Natural killer cell treated with Interleukin-12 subunit alpha and Interleukin-12 subunit beta and Interleukin-15 and Interleukin-18, amount 100 ng/mL, for 72 hours (primary cell): ENCODE measurements around the gene OR10H5. TPM values are rescaled to one million over a fixed set of nuclear protein-coding genes. Genes with fewer than 3 reads are reported as not detected.
"Not testable (repeated sequence)": the region's sequence is repeated elsewhere in the genome, so short reads cannot be mapped to it uniquely, and the experiment has no call there.

ENCODE experiments used
- ATAC-seq, 2 donors: fragments of 150-1000 bp; cut with Tn5 transposase in 1 of 2; sonication (Bioruptor Pico), chemical (Tn5 transposase) in 1 of 2; 2 replicates each; pipeline ENCODE4 v1.10.0; 2021
- DNase-seq: peaks from one replicate; pipeline ENCODE4 v3.0.0; 2022; ENCODE audit warnings: low spot score
- H3K27ac Mint-ChIP-seq, 2 donors: 1 replicate in 1 of 2; 2 replicates in 1 of 2; pipeline ENCODE4 v1.8.0; 2022; ENCODE audit warnings: mixed read lengths in 2 of 2, mild to moderate bottlenecking in 1 of 2, moderate library complexity in 1 of 2
- H3K27me3 Mint-ChIP-seq, 2 donors: 1 replicate in 1 of 2; 2 replicates in 1 of 2; pipeline ENCODE4 v1.8.0; 2022; ENCODE audit warnings: mixed read lengths in 2 of 2
- H3K36me3 Mint-ChIP-seq: one replicate; pipeline ENCODE4 v1.8.0; 2022; ENCODE audit warnings: mixed read lengths
- H3K4me1 Mint-ChIP-seq, 2 donors: 1 replicate in 1 of 2; 2 replicates in 1 of 2; pipeline ENCODE4 v1.8.0; 2022; ENCODE audit warnings: low read depth in 2 of 2, mixed read lengths in 2 of 2, mild to moderate bottlenecking in 1 of 2
- H3K4me3 Mint-ChIP-seq: one replicate; pipeline ENCODE4 v1.8.0; 2022; ENCODE audit warnings: mixed read lengths
- H3K9me3 Mint-ChIP-seq: 2 replicates; pipeline ENCODE4 v1.8.0; 2022; ENCODE audit warnings: mixed read lengths
- total RNA-seq, 2 donors: library from RNA; stranded (reverse); gene quantifications; one replicate each; pipeline ENCODE4 v1.2.3, GENCODE V29; 2022

The OR10H5 gene
- total RNA-seq, 2 donors from 2014 or later = not detected

DNA sequence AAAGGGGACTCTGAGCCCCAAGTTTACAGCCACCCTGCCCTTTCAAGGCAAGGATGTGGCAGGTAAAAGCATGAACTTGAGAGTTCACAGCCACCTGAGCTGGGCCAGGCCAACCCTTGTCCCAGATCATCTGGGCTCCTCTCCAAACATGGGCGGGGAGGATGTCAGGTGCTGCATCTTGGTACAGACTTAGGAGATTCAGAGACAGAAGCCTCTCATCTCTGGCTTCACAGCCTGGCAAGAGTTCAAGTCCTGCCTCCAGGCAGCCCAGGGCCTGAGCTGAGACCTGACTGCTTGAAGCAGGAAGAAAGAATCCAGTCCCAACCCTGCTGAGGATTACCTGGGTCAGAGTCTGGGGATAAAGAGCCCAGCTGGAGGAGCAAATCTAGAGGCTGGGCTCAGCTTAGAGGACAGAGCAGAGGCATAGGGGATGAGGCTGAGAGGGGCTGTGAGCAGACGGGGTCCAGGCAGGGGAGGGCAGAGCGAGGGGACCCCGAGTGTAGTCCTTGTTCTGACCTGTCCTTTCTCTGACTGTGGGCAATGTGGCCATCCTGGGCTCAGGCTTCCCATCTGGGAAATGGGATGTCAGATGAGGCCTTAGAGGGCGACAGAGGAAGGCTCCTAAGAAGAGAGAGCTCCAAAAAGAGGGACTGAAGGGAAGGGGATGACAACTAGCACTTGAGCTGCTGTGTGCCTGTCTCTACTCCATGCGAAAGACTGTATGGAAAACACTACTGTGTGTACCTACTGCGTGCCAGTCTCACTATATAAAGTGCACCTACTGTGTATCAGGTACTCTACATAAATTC, 6.6 kb upstream of the OR10H5 start:
- Mint-ChIP-seq H3K9me3 (no peaks in the 10 kb centered on the region), H3K36me3 (no peaks in the 10 kb centered on the region), H3K4me1 (no peaks in the 10 kb centered on the region), H3K27ac (no peak overlapping the region), H3K4me3 (no peak overlapping the region), H3K27me3 (peaks cover 12 to 21% of the 10 kb centered on the region in 2 donors)
- DNase-seq = no peak
- ATAC-seq = no peak

DNA sequence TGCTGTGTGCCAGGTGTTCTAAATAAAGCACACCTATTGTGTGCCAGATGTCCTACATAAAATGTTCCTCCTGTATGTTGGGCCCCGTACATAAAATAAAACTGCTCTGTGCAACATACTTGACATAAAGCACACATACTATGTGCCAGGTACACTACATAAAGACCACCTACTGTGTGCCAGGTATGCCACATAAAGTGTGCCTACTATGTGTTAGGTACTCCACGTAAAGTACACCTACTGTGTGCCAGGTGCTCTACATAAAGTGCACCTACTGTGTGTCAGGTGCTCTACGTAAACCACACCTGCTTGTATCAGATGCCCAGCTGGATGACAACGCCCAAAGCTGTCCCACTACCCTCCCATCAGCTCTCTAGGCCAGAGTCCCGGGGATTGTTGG, 5.8 kb upstream of the OR10H5 start:
- H3K4me1 Mint-ChIP-seq = no peaks in the 10 kb centered on the region
- DNase-seq = no peak
- H3K4me3 Mint-ChIP-seq = no peak overlapping the region
- no peaks in the 10 kb centered on the region for H3K36me3 Mint-ChIP-seq
- no peaks in the 10 kb centered on the region for H3K9me3 Mint-ChIP-seq
- no peak for ATAC-seq
- H3K27me3 Mint-ChIP-seq = peaks cover 9 to 13% of the 10 kb centered on the region in 2 donors
- H3K27ac Mint-ChIP-seq = no peak overlapping the region

DNA sequence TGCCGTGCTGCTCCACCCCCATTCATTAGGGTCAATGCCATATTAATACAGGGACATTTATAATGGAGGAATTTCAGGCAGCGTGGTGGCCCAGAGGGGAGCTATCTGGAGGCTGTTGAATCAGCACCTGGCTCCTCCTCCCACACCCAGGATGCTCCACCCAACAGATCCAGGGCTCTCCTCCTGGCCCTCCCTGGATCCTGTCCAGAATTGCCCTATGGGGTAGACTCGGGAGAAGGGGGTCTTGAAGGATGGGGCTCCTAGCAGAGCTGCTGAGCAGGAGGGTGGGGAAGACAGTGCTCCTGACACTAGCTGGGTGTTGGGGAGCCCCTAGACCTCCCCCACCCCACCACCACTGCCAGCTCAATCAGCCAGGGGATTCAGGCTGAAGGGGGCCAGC, 5.2 kb upstream of the OR10H5 start:
- H3K4me3 Mint-ChIP-seq = no peak overlapping the region
- H3K9me3 Mint-ChIP-seq = no peaks in the 10 kb centered on the region
- DNase-seq (no peak), ATAC-seq (no peak)
- H3K4me1 Mint-ChIP-seq = peaks cover 0 to 3% of the 10 kb centered on the region in 2 donors
- H3K27me3 Mint-ChIP-seq = peaks cover 11 to 13% of the 10 kb centered on the region in 2 donors
- no peak overlapping the region for H3K27ac Mint-ChIP-seq
- H3K36me3 Mint-ChIP-seq = no peaks in the 10 kb centered on the region

DNA sequence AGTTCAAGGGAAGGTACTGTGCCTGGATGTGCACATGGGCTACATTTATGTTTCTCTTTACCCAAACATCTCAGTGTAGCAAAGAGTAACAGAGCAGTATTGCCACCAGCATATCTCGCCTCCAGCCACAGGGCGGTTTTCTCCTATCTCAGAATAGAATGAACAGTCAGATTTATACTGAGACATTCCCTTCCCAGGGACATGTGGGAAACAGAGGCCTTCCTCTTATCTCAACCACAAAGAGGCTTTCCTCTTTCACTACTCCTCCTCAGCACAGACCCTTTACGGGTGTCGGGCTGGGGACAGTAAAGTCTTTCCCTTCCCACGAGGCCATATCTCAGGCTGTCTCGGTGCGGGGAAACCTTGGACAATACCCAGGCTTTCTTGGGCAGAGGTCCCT, 4.6 kb upstream of the OR10H5 start:
- H3K4me3 Mint-ChIP-seq, ATAC-seq, H3K36me3 Mint-ChIP-seq, H3K9me3 Mint-ChIP-seq, H3K4me1 Mint-ChIP-seq, H3K27ac Mint-ChIP-seq, DNase-seq: not testable (repeated sequence)
- H3K27me3 Mint-ChIP-seq = peaks cover 13 to 14% of the 10 kb centered on the region in 2 donors

DNA sequence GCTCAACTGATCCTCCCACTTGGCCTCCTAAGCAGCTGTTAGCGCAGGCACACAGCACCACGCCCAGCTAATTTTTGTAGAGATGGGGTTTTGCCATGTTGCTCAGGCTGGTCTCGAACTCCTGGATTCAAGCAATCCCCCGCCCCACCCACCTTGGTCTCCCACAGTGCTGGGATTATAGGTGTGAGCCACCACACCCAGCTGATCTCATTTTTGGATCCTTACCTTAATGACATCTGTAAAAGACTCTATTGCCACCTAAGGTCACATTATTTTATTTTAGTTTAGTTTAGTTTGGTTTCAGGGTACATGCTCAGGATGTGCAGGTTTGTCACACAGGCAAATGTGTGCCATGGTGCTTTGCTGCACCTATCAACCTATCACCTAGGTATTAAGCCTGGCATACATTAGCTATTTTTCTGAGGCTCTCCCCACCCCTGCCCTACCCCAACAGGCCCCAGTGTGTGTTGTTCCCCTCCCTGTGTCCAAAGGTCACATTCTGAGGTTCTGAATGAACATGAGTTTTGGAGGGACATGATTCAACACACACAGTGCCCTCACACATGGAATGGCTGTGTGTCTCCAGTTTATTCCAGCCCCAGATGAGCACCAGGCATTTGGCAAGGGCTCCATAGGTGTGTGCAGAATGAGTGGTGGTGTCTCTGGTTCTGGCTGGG, 1.3 kb downstream of the OR10H5 start:
- Mint-ChIP-seq H3K4me3 (no peak overlapping the region), H3K27me3 (peaks cover 26 to 34% of the 10 kb centered on the region in 2 donors), H3K27ac (no peak overlapping the region), H3K36me3 (no peaks in the 10 kb centered on the region), H3K9me3 (no peaks in the 10 kb centered on the region), H3K4me1 (peaks cover 0 to 6% of the 10 kb centered on the region in 2 donors)
- DNase-seq = no peak
- ATAC-seq = no peak

DNA sequence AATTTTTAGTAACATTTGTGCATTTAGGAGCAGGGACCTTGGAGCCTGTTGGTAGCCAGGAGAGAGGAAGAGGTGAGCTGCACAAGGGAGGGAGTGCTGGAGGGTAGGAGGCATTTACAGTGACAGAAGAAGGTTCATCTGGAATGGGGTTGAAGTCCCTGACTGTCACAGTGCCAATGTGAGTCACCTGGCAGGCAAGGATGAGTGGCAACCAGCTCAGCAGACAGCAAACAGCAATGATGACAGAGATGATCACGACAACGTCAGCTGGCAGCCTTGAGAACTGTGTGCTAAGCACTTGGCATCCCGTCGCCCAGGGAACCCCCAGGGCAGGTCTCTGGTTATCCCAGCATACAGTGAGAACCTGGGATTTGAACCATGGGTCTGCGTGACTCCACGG, 2.6 kb downstream of the OR10H5 start:
- no peak for ATAC-seq
- DNase-seq = no peak
- Mint-ChIP-seq H3K9me3 (no peaks in the 10 kb centered on the region), H3K27me3 (peaks cover 23 to 38% of the 10 kb centered on the region in 2 donors), H3K27ac (no peak overlapping the region), H3K4me1 (peaks cover 0 to 6% of the 10 kb centered on the region in 2 donors), H3K4me3 (no peak overlapping the region), H3K36me3 (no peaks in the 10 kb centered on the region)

DNA sequence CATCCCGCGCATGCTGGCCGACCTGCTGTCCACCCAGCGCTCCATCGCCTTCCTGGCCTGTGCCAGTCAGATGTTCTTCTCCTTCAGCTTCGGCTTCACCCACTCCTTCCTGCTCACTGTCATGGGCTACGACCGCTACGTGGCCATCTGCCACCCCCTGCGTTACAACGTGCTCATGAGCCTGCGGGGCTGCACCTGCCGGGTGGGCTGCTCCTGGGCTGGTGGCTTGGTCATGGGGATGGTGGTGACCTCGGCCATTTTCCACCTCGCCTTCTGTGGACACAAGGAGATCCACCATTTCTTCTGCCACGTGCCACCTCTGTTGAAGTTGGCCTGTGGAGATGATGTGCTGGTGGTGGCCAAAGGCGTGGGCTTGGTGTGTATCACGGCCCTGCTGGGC, 6.8 kb downstream of the OR10H5 start:
- peaks cover 24 to 34% of the 10 kb centered on the region in 2 donors for H3K27me3 Mint-ChIP-seq
- H3K4me1 Mint-ChIP-seq, ATAC-seq, H3K4me3 Mint-ChIP-seq, H3K27ac Mint-ChIP-seq, DNase-seq, H3K9me3 Mint-ChIP-seq, H3K36me3 Mint-ChIP-seq: not testable (repeated sequence)

DNA sequence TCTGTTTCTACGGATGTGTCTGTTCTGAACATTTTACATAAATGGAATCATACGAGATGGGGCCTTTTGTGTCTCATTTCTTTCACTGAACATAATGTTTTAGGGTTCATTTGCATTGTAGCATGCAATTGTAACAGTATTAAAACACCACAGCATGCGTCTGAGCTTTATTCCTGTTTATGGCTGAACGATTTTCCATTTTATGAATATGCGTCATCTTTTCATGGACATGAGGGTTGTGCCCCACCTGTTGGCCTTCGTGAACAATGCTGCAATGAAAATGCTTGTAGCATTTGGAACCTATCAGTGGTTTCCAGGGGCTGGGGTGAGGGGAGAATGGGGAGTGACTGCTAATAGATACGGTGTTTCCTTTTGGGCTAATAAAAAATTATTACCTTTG, 22.9 kb downstream of the OR10H5 start:
- ATAC-seq (no peak), DNase-seq (no peak)
- Mint-ChIP-seq H3K36me3 (no peaks in the 10 kb centered on the region), H3K4me1 (peaks cover 0 to 16% of the 10 kb centered on the region in 2 donors), H3K27me3 (peaks cover 34 to 38% of the 10 kb centered on the region in 2 donors), H3K4me3 (no peak overlapping the region), H3K9me3 (no peaks in the 10 kb centered on the region), H3K27ac (no peak overlapping the region)

DNA sequence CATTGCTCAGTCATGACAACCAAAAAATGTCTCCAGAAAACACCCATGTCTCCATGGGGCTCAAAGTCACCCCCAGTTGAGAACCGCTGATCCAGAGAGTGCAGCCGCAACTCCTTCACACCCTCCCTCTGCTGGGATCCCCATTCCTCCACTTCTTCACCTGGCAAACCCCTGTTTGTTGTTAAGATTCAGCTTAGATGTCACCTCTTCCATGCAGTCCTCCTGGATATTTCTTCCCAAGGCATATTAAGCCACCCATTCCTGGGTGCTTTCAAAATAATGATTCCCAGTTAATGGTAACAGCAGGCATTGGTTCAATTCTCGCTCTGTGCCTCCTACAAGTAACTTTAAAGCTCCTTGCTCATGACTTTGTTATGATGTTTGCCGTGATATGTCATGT, 24.0 kb downstream of the OR10H5 start:
- H3K4me1 Mint-ChIP-seq = peaks cover 0 to 16% of the 10 kb centered on the region in 2 donors
- H3K27ac Mint-ChIP-seq = no peak overlapping the region
- no peak overlapping the region for H3K4me3 Mint-ChIP-seq
- peaks cover 34 to 38% of the 10 kb centered on the region in 2 donors for H3K27me3 Mint-ChIP-seq
- no peak for DNase-seq
- ATAC-seq = no peak
- H3K9me3 Mint-ChIP-seq = no peaks in the 10 kb centered on the region
- H3K36me3 Mint-ChIP-seq = no peaks in the 10 kb centered on the region

DNA sequence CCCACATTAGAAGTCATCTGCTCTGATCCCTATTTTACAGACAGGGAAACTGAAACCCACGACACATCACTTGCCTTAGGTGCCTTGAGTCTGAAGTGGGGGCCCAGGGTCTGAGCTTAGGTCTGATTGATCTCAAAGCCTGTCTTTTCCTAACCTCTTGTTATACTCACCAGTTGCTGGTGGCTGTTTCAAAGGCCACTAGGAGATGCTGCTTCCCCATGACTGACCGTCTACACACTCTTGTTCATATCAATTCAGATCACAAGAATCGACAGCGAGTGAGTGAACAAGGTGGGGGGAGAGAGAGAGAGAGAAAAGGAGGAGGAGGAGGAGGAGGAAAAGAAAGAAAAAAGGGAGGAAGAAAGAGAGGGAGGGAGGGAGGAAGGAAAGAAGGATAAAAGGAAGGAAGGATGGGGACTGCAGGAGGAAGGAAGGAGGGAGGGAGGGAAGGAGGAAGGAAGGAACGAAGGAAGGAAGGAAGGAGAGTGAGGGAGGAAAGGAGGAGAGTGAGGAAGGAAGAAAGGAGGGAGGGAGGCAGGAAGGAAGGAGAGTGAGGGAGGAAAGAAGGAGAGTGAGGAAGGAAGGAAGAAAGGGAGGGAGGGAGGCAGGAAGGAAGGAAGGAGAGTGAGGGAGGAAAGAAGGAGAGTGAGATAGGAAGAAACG, 24.7 kb downstream of the OR10H5 start:
- ATAC-seq = no peak
- H3K27ac Mint-ChIP-seq = no peak overlapping the region
- peaks cover 28 to 34% of the 10 kb centered on the region in 2 donors for H3K27me3 Mint-ChIP-seq
- H3K4me1 Mint-ChIP-seq = peaks cover 0 to 16% of the 10 kb centered on the region in 2 donors
- H3K36me3 Mint-ChIP-seq = no peaks in the 10 kb centered on the region
- DNase-seq = no peak
- no peaks in the 10 kb centered on the region for H3K9me3 Mint-ChIP-seq
- H3K4me3 Mint-ChIP-seq = peak overlapping the region; percentile 43

DNA sequence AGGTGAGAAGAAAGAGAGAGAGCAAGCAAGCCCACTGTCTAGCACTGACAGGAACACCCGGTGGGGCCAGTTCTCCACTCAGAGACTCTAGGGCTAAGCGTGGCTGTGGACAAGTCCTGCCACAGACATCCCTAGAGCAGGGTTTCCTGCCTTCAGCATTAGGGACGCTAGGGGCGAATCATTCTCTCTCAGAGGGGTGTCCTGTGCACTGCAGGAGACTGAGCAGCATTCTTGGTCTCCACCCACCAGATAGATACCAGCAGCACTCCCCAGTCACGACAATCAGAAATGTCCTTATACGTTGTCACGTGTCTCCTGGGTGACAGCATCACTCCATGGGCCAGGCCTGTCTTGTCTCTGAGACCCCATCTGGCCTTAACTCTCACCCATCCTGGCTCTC, 26.5 kb downstream of the OR10H5 start:
- Mint-ChIP-seq H3K9me3 (no peaks in the 10 kb centered on the region), H3K36me3 (no peaks in the 10 kb centered on the region), H3K4me1 (peaks cover 0 to 16% of the 10 kb centered on the region in 2 donors), H3K27ac (no peak overlapping the region), H3K27me3 (peaks cover 18 to 35% of the 10 kb centered on the region in 2 donors), H3K4me3 (no peak overlapping the region)
- ATAC-seq = peak in 1 of 2 donors; percentile 24
- DNase-seq = no peak

DNA sequence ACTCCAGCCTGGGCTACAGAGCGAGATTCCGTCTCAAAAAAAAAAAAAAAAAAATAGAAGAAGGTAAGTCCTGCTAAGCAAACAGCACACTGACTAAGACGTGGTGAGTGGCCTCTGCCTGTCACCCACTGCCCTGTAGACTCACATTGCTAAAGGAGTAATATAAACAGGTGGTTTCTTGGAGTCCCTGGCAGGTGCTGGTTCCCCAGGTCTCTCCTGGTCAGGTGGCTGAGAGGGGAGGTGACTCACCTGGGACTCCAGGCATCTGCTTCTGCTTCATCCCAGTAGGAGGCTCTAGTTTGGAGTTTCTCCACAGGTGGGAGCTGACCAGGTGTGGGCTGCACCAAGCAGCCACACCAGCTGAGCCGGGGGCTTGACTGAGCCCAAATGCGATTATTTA, 27.8 kb downstream of the OR10H5 start, which contains the start of gene OR10H1:
Gene OR10H1, minus strand, starts transcription at position 359 of the 400 bp plus-strand sequence. CDS start 7,627 bp downstream, outside the sequence.
- H3K27ac Mint-ChIP-seq = no peak within 1 kb of the TSS
- no peak within 1 kb of the TSS for H3K4me3 Mint-ChIP-seq
- no peaks in the 10 kb centered on the region for H3K9me3 Mint-ChIP-seq
- H3K27me3 Mint-ChIP-seq = peaks cover 18 to 36% of the 10 kb centered on the region in 2 donors
- H3K4me1 Mint-ChIP-seq = peaks cover 0 to 16% of the 10 kb centered on the region in 2 donors
- no peak for ATAC-seq
- no peak for DNase-seq
- H3K36me3 Mint-ChIP-seq = no peaks in the 10 kb centered on the region

DNA sequence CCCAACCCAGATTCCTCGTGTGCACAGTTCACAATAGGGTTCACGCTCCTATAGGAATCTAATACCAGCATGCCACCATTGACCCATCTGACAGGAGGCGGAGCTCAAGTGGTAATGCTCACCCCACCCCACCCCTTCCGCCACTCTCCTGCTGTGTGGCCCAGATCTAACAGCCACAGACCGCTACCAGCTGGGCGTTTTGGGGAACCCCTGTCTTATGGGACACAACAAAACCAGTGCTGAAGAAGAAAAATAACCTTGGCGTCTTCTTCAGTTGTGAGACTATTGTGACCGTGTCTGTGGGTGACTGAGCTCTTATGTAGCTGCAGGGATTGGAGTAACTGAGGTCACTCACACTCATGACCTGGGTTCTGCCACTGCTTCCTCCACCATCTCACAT, 33.2 kb downstream of the OR10H5 start:
- H3K27me3 Mint-ChIP-seq = peaks cover 0 to 9% of the 10 kb centered on the region in 2 donors
- ATAC-seq = peak; percentile 58 to 67
- H3K4me3 Mint-ChIP-seq = no peak overlapping the region
- no peaks in the 10 kb centered on the region for H3K9me3 Mint-ChIP-seq
- H3K4me1 Mint-ChIP-seq = no peaks in the 10 kb centered on the region
- H3K36me3 Mint-ChIP-seq = no peaks in the 10 kb centered on the region
- no peak for DNase-seq
- H3K27ac Mint-ChIP-seq = no peak overlapping the region

DNA sequence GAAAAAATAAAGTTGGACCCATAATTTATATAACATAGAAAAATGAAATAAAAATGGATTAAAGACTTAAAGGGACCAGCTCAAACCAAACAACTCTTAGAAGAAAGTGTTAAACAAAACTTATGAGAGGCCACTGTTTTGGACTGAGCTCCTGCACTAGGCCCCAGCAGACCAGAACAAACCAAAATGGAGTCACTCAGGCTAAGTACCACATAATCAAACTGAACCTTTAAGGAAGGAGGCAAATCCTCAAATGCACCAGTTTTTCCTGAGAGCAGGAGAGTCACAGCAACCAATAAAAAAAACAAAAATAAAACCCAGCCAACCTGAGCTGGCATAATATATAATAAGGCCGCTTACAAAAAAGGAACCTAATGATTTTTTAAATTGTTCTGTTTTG, 38.3 kb downstream of the OR10H5 start:
- H3K27ac Mint-ChIP-seq = no peak overlapping the region

More for the DNA sequence above, 38.3 kb downstream of the OR10H5 start:
- no peaks in the 10 kb centered on the region for H3K36me3 Mint-ChIP-seq
- no peaks in the 10 kb centered on the region for H3K9me3 Mint-ChIP-seq
- peaks cover 15 to 16% of the 10 kb centered on the region in 2 donors for H3K27me3 Mint-ChIP-seq
- no peaks in the 10 kb centered on the region for H3K4me1 Mint-ChIP-seq
- DNase-seq (no peak), ATAC-seq (no peak)
- no peak overlapping the region for H3K4me3 Mint-ChIP-seq
